Epithelial cell of proximal tubule (primary cell): ENCODE data around the gene MAST4. TPM values are rescaled to one million over a fixed set of nuclear protein-coding genes. Genes with fewer than 3 reads are reported as not detected.

ENCODE experiments used
- DNase-seq: peaks from one replicate; pipeline ENCODE4 v3.0.0-alpha.2; 2011; ENCODE audit warnings: low read depth
- H3K4me3 ChIP-seq: 2 replicates; pipeline ENCODE4 v1.5.1; 2011; ENCODE audit warnings: low read depth, mild to moderate bottlenecking, low read length
- CTCF ChIP-seq: conservative IDR thresholded peaks from 2 replicates; pipeline ENCODE4 v1.5.1; 2012; ENCODE audit warnings: low read depth, mild to moderate bottlenecking, low read length
- total RNA-seq: library from RNA; depleted of rRNA; stranded (reverse); fragments of >200 nt; gene quantifications from 2 replicates; pipeline ENCODE4 v1.2.3, GENCODE V29; 2015

MAST4 gene
- total RNA-seq, 1 donor from 2014 or later, result 17.3 TPM

DNA sequence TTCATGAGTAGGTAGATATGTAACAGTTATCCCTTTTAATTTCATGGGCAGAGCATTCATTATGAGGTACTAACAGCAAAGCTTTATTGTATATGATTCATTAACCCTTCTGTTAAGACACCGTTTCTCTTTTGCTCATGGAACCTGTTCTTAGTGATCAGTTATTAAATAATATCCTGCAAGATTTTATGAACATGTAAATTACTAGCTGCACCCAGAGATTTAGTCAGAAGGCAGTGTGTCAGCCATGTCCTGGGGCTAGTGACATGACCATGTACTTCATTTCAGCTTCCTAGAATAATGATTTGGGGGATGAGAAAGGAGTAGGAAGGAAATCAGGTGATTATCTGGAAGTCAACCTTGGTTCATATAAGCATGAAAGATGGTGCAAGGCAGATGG is 7.0 kb downstream of the MAST4 start:
- DNase-seq, result no peak
- TF ChIP-seq CTCF, result no peak
- H3K4me3 ChIP-seq, result no peak overlapping the region

DNA sequence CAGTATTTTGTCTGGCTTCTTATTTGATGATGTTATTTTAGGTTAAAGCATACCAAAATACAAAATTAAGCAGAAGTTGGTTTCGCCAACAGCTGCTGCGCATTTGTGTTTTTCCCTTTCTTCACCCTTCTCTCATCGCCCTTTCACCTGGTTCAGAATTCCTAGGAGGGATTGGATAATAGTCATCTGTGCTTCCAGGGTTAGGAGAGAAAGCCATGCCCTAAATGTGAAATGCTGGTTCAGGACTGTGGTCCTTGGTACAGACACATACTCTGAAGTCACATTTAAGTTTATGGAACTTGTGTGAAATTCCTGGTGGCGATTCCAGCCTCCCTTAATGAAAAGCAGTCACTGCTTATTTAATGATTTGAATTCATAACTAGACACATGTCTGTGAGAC is 7.7 kb downstream of the MAST4 start:
- TF ChIP-seq CTCF, result no peak
- H3K4me3 ChIP-seq, result no peak overlapping the region
- DNase-seq, result no peak

GRCh38 chr5:66606713-66607112 is 10.5 kb downstream of the MAST4 start:
- DNase-seq, result no peak
- no peak for TF ChIP-seq CTCF
- no peak overlapping the region for H3K4me3 ChIP-seq

DNA sequence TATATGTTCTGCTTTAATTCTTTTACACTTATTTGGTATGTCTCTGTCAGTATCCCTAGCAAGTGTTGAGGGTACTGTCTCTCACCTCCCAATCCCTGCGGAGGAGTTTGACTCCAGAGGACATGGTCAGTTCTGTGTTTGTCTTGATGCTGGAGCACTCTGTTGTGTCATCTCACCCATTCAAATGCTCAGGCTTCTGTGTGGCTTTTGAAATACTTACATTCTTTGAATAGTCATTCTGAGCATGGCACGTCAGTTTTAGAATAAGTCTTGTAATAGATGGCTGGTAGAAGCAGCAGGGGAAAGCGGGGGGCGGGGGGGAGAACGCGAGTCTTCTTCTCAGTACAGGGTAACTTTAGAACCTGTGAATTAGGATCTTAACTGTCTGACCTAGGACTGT is 12.3 kb downstream of the MAST4 start:
- H3K4me3 ChIP-seq, result no peak overlapping the region
- DNase-seq, result no peak
- TF ChIP-seq CTCF, result no peak

DNA sequence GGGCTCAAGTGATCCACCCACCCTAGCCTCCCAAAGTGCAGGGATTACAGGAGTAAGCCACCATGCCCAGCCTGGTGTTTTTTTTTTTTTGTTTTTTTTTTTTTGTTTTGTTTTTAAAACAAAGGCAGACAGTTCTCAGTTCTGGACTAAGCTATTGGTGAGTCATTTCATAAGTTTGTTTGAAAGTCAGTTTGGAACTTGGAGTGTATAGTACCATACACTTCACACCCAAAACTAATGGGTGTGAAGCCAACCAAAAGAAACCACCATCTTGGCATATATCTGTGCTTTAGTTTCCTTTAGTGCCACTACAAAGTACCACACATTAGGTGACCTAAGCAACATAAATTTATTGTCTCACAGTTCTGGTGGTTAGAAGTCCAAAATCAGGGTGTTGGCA is 13.4 kb downstream of the MAST4 start:
- TF ChIP-seq CTCF, result no peak
- DNase-seq, result no peak
- H3K4me3 ChIP-seq, result no peak overlapping the region

DNA sequence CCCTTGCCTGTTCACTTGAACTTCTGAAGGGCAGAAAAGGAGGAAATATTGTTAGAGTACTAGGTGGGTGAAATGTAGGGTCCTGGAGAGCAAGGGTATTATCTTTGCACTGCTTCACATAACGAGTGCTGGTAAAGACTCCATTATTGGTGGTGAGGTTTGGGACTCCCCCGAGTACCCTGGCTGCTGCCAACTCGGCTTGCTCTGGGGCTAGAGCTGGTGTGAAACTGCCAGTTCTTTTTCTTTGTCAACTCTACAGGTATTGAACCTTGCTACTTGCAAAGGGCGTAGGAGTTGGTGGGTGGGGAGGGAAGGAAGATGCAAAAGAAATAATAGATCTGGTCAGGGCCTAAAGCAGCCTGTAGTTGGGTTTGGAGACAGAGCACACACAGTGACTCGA is 16.0 kb downstream of the MAST4 start:
- H3K4me3 ChIP-seq, result no peak overlapping the region
- TF ChIP-seq CTCF, result no peak
- no peak for DNase-seq

DNA sequence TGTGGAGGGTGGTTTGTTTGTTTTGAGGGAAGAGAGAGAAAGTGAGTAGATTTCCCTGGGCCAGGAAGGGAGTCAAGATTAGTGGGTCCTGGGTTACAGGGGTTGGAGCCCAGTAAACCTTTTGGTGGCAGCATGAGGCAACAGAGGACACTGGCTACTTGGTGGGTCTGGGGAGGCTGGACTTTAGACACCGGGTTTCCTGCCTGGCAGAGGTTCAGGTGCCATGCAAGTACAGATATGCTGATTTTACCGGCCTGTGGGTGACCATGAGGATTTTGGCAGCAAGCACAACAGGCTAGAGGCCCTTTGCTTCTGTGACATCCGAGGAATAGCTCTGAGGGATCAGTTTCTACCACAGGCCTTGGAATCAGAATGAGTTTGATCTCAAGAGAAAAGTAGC is 18.9 kb downstream of the MAST4 start:
- no peak for DNase-seq
- TF ChIP-seq CTCF, result no peak
- H3K4me3 ChIP-seq, result no peak overlapping the region
